SJCRH30 (cell line): ENCODE results near the gene OR10AD1. TPM values are rescaled to one million over a fixed set of nuclear protein-coding genes. Genes with fewer than 3 reads are reported as not detected.
"Not testable (repeated sequence)": the region's sequence is repeated elsewhere in the genome, so short reads cannot be mapped to it uniquely, and the experiment has no call there.

Experiments
- DNase-seq, 2 experiments: peaks; one replicate each; pipeline ENCODE4 v3.0.0-alpha.2; 2015 to 2020
- H3K27ac ChIP-seq: fragments of 250-450 bp; sonication (Bioruptor Pico); 2 replicates; pipeline ENCODE4 v1.5.1; 2020; ENCODE audit warnings: mild to moderate bottlenecking, moderate library complexity
- H3K27me3 ChIP-seq: fragments of 250-450 bp; sonication (Bioruptor Pico); 2 replicates; pipeline ENCODE4 v1.5.1; 2020; ENCODE audit warnings: mild to moderate bottlenecking, moderate library complexity
- H3K36me3 ChIP-seq: fragments of 250-450 bp; sonication (Bioruptor Pico); 2 replicates; pipeline ENCODE4 v1.5.1; 2020; ENCODE audit warnings: mild to moderate bottlenecking, moderate library complexity
- H3K4me1 ChIP-seq: fragments of 250-450 bp; sonication (Bioruptor Pico); 2 replicates; pipeline ENCODE4 v1.5.1; 2020; ENCODE audit warnings: mild to moderate bottlenecking, moderate library complexity
- H3K4me3 ChIP-seq: fragments of 250-450 bp; sonication (Bioruptor Pico); 2 replicates; pipeline ENCODE4 v1.5.1; 2020; ENCODE audit warnings: mild to moderate bottlenecking, moderate library complexity
- H3K9me3 ChIP-seq: fragments of 250-450 bp; sonication (Bioruptor Pico); replicated peaks from 2 replicates; pipeline ENCODE4 v1.5.1; 2020; ENCODE audit warnings: mild to moderate bottlenecking, moderate library complexity
- total RNA-seq: library from RNA; depleted of rRNA; stranded (reverse); fragments of >200 nt; shearing (Covaris generic); gene quantifications from 2 replicates; pipeline ENCODE4 v1.2.3, GENCODE V29; 2014; rRNA removed

Gene OR10AD1
- not detected in 2 replicates for total RNA-seq

DNA sequence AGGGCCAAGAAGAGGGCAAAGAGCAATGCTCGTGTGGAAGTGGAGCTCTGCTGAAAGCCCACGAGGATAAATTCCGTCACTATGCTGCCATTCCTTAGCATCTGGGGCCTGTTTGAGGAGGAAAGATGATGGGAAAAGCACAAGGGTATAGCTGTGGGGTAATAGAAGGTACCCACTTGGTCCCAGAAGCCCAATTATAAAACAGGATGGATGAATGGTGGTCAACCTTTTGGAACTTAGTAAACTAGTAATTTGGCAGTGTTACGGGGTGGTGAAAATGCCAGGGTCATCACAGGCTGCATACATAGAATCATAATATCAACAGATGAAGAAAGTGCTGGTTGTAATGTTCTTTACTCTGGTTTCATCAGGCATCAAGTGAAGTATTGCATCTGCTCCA, at the start of gene OR10AD1:
Gene OR10AD1 (minus strand): TSS at position 101 of the 400 bp plus-strand sequence. CDS start 0 bp downstream, at position 101.
- no peak for DNase-seq
- Histone ChIP-seq H3K27ac (no peak within 1 kb of the TSS), H3K27me3 (0 out of 2 replicates have a peak, but pooled peaks cover 3% of the 10 kb centered on the region), H3K4me1 (no peaks in the 10 kb centered on the region), H3K36me3 (no peaks in the 10 kb centered on the region), H3K4me3 (no peak within 1 kb of the TSS), H3K9me3 (no peaks in the 10 kb centered on the region)

GRCh38 chr12:48247181-48247966, 44.3 kb upstream of the OR10AD1 start:
- Histone ChIP-seq H3K4me3 (no peak overlapping the region), H3K27me3 (peaks cover 6% of the 10 kb centered on the region; the same call in 1 of the 2 replicates), H3K27ac (no peak overlapping the region), H3K36me3 (no peaks in the 10 kb centered on the region), H3K9me3 (0 out of 2 replicates have a peak, but pooled peaks cover 2% of the 10 kb centered on the region), H3K4me1 (no peaks in the 10 kb centered on the region)
- no peak for DNase-seq

GRCh38 chr12:48237162-48237561, 34.1 kb upstream of the OR10AD1 start:
- no peaks in the 10 kb centered on the region for H3K9me3 ChIP-seq
- H3K4me1 ChIP-seq: no peaks in the 10 kb centered on the region
- H3K4me3 ChIP-seq: no peak overlapping the region
- H3K27me3 ChIP-seq: no peaks in the 10 kb centered on the region
- no peak overlapping the region for H3K27ac ChIP-seq
- no peak for DNase-seq
- H3K36me3 ChIP-seq: no peaks in the 10 kb centered on the region

- Histone ChIP-seq H3K4me1 (no peaks in the 10 kb centered on the region), H3K9me3 (no peaks in the 10 kb centered on the region), H3K4me3 (no peak overlapping the region), H3K27ac (no peak overlapping the region), H3K27me3 (no peaks in the 10 kb centered on the region), H3K36me3 (no peaks in the 10 kb centered on the region)
- no peak for DNase-seq
These were observed 32.8 kb upstream of the OR10AD1 start for GRCh38 chr12:48235796-48236333.

DNA sequence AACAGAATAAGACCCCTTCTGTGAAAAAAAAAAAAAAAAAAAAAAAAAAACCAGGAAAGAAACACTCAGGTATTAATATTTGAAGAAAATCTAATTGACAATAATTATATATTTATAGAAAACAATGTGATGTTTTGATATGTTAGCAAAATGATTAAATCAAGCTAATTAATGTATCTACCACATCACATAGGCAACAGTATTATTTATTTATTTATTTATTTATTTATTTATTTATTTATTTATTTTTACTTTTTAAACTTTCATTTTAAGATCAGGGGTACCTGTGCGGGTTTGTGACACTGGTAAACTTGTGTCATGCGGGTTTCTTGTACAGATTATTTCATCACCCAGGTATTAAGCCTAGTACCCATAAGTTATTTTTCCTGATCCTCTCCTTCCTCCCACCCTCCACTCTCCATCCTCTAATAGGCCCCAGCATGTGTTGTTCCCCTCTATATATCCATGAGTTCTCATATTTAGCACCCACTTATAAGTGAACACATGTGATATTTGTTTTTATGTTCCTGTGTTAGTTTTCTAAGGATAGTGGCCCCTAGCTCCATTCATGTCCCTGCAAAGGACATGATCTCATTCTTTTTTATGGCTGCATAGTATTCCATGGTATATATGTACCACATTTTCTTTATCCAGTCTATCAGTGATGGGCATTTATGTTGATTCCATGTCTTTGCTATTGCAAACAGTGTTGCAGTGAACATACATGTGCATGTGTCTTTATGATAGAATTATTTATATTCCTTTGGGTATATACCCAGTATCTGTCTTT, 28.3 kb upstream of the OR10AD1 start:
- H3K4me1 ChIP-seq, H3K9me3 ChIP-seq, DNase-seq, H3K4me3 ChIP-seq, H3K27me3 ChIP-seq, H3K27ac ChIP-seq, H3K36me3 ChIP-seq: not testable (repeated sequence)

DNA sequence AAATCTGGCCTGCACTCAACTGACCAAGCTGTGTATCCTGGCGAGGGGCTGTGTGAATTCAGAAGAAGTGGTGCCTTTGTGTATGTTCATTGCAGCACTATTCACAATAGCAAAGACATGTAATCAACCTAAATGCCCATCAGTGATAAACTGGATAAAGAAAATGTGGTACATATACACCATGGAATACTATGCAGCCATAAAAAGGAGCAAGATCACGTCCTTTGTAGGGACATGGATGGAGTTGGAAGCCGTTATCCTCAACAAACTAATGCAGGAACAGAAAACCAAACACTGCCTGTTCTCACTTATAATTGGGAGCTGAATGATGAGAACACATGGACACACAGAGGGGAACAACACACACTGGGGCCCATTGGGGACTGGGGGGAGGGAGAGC, 21.4 kb upstream of the OR10AD1 start:
- not testable (repeated sequence) for H3K27me3 ChIP-seq, H3K4me3 ChIP-seq, H3K9me3 ChIP-seq, DNase-seq, H3K36me3 ChIP-seq, H3K27ac ChIP-seq, H3K4me1 ChIP-seq

DNA sequence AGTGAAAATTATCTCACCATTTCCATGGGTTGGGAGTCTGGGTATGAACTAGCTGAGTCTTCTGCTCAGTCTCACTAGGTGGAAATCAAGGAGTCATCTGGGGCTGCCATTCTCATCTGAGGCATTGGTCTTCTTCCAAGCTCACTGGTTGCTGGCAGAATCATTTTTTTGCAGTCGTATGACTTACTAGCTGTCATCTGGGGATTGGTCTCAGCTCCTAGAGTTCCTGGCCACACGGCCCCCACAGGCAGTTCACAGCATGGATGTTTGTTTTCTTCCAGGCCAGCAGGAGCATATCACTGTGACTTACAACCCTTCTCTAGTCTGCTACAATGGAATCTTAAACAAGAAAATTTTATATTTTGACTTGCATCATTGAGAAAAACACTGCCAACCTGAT, 18.6 kb upstream of the OR10AD1 start:
- H3K4me1 ChIP-seq: no peaks in the 10 kb centered on the region
- no peak for DNase-seq
- H3K4me3 ChIP-seq: no peak overlapping the region
- no peaks in the 10 kb centered on the region for H3K9me3 ChIP-seq
- H3K27ac ChIP-seq: no peak overlapping the region
- no peaks in the 10 kb centered on the region for H3K36me3 ChIP-seq
- no peaks in the 10 kb centered on the region; the same call in 1 of the 2 replicates for H3K27me3 ChIP-seq

DNA sequence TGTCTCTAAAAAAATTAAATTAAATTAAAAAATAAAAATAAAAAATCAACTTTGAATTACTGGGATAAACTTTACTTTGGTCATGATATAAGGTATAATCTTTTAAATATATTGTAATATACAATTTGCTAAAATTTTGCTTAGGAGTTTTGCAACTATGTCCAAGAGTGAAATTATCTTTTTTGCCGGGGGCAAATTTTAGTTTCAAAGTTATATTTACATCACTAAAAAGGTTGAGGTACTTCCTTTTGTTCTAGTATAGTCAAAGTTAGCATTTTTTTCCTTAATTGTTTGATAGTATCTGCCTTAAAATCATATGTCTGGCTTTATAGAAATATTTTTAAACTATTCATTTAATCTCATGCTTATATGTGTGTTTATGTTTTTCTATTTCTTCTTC, 17.6 kb upstream of the OR10AD1 start:
- Histone ChIP-seq H3K4me3 (no peak overlapping the region), H3K27me3 (no peaks in the 10 kb centered on the region; the same call in 1 of the 2 replicates), H3K9me3 (no peaks in the 10 kb centered on the region), H3K4me1 (no peaks in the 10 kb centered on the region), H3K27ac (no peak overlapping the region), H3K36me3 (no peaks in the 10 kb centered on the region)
- no peak for DNase-seq

DNA sequence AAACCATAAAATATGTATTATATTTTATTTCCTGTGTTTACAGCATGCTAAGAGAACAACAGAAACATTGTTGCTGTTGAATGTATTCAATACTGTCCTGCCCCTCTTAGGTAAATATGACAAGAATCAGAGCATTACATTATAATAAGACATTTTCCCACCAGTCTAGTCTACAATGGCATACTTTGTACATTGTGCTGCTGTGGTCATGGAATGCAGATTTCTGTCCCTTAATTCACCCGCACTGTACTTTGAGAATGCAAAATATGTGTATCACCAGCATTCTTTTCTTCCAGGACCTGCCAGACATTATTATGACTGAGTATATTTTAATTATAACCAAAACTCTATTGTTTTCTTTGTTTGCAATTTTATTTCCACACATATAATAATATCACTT, 16.5 kb upstream of the OR10AD1 start:
- Histone ChIP-seq H3K36me3 (no peaks in the 10 kb centered on the region), H3K27ac (no peak overlapping the region), H3K4me1 (no peaks in the 10 kb centered on the region), H3K27me3 (no peaks in the 10 kb centered on the region), H3K9me3 (no peaks in the 10 kb centered on the region), H3K4me3 (no peak overlapping the region)
- no peak for DNase-seq

DNA sequence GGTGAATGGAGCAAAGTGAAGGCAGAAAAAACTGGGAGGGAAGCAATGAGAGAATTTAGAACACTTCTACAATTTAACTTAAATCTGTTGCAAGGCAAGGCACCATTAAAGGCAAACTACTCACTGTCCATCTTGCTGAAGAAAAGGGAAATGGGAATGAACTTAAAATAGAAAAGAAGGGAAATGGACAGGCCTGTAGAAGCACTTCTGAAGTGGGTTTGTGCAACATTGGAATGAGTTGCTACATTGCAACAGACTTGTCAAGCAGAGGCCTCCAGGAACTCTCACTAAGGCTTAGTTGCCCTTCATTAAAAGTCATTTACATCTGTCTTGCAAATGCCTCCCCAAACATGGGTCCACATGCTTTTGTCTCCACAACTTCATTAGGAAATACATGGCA, 13.7 kb upstream of the OR10AD1 start:
- Histone ChIP-seq H3K4me3 (no peak overlapping the region), H3K27me3 (no peaks in the 10 kb centered on the region), H3K36me3 (no peaks in the 10 kb centered on the region), H3K27ac (no peak overlapping the region), H3K4me1 (no peaks in the 10 kb centered on the region), H3K9me3 (no peaks in the 10 kb centered on the region)
- DNase-seq: no peak

DNA sequence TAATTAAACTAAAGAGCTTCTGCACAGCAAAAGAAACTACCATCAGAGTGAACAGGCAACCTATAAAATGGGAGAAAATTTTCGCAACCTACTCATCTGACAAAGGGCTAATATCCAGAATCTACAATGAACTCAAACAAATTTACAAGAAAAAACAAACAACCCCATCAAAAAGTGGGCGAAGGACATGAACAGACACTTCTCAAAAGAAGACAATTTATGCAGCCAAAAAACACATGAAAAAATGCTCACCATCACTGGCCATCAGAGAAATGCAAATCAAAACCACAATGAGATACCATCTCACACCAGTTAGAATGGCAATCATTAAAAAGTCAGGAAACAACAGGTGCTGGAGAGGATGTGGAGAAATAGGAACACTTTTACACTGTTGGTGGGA, 6.4 kb upstream of the OR10AD1 start:
- H3K4me3 ChIP-seq, H3K4me1 ChIP-seq, H3K27me3 ChIP-seq, DNase-seq, H3K27ac ChIP-seq, H3K36me3 ChIP-seq, H3K9me3 ChIP-seq: not testable (repeated sequence)

DNA sequence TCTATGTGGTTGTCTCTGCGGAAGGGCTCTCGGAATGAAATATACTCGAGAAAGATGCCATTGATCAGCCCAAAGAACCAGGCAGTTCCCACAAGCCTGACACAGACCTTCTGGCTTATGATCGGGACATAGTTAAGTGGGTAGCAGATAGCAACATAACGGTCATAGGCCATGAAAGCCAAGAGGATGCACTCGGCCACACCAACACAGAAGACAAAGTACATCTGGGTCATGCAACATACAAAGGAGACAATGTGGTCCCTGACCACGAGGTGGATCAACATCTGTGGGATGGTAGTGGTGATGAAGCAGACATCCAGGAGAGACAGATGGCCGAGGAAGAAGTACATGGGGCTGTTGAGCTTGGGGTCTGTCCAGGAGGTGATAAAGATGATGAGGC, 326 bp downstream of the OR10AD1 start:
- Histone ChIP-seq H3K4me3 (no peak overlapping the region), H3K27me3 (0 out of 2 replicates have a peak, but pooled peaks cover 3% of the 10 kb centered on the region), H3K9me3 (no peaks in the 10 kb centered on the region), H3K27ac (no peak overlapping the region), H3K4me1 (no peaks in the 10 kb centered on the region), H3K36me3 (no peaks in the 10 kb centered on the region)
- no peak for DNase-seq

DNA sequence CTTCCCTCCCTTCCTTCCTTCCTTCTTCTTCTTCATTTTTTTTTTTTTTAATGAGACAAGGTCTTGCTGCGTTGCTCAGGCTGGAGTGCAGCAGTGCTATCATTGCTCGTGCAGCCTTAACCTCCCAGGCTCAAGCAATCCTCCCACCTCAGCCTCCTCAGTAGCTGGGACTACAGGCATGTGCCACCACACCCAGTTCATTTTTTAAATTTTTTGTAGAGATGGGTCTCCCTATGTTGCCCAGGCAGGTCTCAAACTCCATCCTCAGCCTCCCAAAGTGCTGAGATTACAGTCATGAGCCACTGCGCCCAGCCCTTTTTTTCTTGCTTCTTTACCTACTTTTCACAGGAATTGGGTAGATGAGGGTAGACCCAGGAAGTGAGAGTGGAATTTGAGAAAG, 1.6 kb downstream of the OR10AD1 start:
- 0 out of 2 replicates have a peak, but pooled peaks cover 3% of the 10 kb centered on the region for H3K27me3 ChIP-seq
- no peaks in the 10 kb centered on the region for H3K36me3 ChIP-seq
- no peak overlapping the region for H3K27ac ChIP-seq
- no peak overlapping the region for H3K4me3 ChIP-seq
- no peak for DNase-seq
- H3K9me3 ChIP-seq: no peaks in the 10 kb centered on the region
- H3K4me1 ChIP-seq: no peaks in the 10 kb centered on the region

GRCh38 chr12:48201091-48201490, 2.0 kb downstream of the OR10AD1 start:
- no peak for DNase-seq
- no peak overlapping the region for H3K27ac ChIP-seq
- H3K36me3 ChIP-seq: no peaks in the 10 kb centered on the region
- no peaks in the 10 kb centered on the region for H3K9me3 ChIP-seq
- H3K4me3 ChIP-seq: no peak overlapping the region
- no peaks in the 10 kb centered on the region for H3K4me1 ChIP-seq
- H3K27me3 ChIP-seq: 0 out of 2 replicates have a peak, but pooled peaks cover 3% of the 10 kb centered on the region

DNA sequence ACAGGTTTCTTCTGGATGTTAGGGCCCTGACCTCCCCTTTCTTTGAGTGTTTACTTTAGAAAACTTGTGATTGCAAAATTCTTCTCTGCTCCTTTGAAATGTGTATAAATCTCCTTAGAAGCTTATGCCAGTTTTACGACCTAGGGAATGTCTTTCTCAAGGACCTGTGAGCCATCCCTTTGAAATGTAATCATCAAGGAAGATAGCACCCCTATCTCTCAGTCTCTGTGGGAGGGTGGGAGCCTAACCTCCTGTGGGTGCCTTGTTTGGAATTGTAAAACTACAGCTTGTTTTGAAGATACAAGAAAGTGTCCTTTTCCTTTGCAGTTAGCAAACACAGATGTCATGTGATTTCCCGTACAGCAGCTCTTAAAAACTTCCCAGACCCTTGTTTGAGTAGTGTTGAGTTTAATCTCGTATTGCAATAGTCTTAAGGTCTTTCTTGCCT, 3.3 kb downstream of the OR10AD1 start:
- DNase-seq: no peak
- Histone ChIP-seq H3K4me1 (no peaks in the 10 kb centered on the region), H3K27me3 (0 out of 2 replicates have a peak, but pooled peaks cover 3% of the 10 kb centered on the region), H3K4me3 (no peak overlapping the region), H3K36me3 (no peaks in the 10 kb centered on the region), H3K27ac (no peak overlapping the region), H3K9me3 (no peaks in the 10 kb centered on the region)
